GM12874 (cell line): ENCODE data around the gene GLYAT.

ENCODE experiments used
- CTCF ChIP-seq: IDR thresholded peaks from 2 replicates; pipeline ENCODE4 v1.5.1; 2011; ENCODE audit warnings: low read depth, mild to moderate bottlenecking, control low read depth, low read length, moderate library complexity; ENCODE audit not compliant: insufficient read depth

The GLYAT gene

GRCh38 chr11:58731819-58732218 lies at the start of gene GLYAT:
GLYAT (minus strand) TSS chr11:58731943; CDS start chr11:58724496, 7,447 bp downstream.
- no peak for TF ChIP-seq CTCF

- TF ChIP-seq CTCF: no peak
Measured at GRCh38 chr11:58781345-58781744, 49.6 kb upstream of the GLYAT start.

GRCh38 chr11:58780578-58780977 lies 48.8 kb upstream of the GLYAT start:
- no peak for TF ChIP-seq CTCF

GRCh38 chr11:58776891-58777710 lies 45.4 kb upstream of the GLYAT start:
- TF ChIP-seq CTCF: no peak

- no peak for TF ChIP-seq CTCF
Measured at GRCh38 chr11:58775066-58775708, 43.4 kb upstream of the GLYAT start.

GRCh38 chr11:58774164-58774593 lies 42.4 kb upstream of the GLYAT start:
- no peak for TF ChIP-seq CTCF

GRCh38 chr11:58773337-58773736 lies 41.6 kb upstream of the GLYAT start:
- no peak for TF ChIP-seq CTCF
